Esophagus muscularis mucosa (tissue), 3 donors: ENCODE results near the gene ASS1.

ENCODE experiments used
- POLR2A ChIP-seq: fragments of 450-650 bp; IDR thresholded peaks from one replicate; pipeline ENCODE4 v1.6.1; 2017; ENCODE audit warnings: antibody characterized with exemption, moderate library complexity, mild to moderate bottlenecking, low read depth
- POLR2AphosphoS5 ChIP-seq, 2 donors: sonication (generic); formaldehyde crosslinking; IDR thresholded peaks; one replicate each; pipeline ENCODE4 v1.6.1; 2017; ENCODE audit warnings: antibody characterized with exemption in 2 of 2
- TF ChIP-seq, protein P1 (sequence below), 3 experiments: fragments of 200-600 bp in 2 of 3; fragments of 450-650 bp in 1 of 3; sonication (generic) in 2 of 3; IDR thresholded peaks; one replicate each; pipeline ENCODE4 v1.5.1; 2017 to 2019; ENCODE audit warnings: antibody characterized with exemption in 3 of 3, mild to moderate bottlenecking in 2 of 3, moderate library complexity in 1 of 3

DNA sequence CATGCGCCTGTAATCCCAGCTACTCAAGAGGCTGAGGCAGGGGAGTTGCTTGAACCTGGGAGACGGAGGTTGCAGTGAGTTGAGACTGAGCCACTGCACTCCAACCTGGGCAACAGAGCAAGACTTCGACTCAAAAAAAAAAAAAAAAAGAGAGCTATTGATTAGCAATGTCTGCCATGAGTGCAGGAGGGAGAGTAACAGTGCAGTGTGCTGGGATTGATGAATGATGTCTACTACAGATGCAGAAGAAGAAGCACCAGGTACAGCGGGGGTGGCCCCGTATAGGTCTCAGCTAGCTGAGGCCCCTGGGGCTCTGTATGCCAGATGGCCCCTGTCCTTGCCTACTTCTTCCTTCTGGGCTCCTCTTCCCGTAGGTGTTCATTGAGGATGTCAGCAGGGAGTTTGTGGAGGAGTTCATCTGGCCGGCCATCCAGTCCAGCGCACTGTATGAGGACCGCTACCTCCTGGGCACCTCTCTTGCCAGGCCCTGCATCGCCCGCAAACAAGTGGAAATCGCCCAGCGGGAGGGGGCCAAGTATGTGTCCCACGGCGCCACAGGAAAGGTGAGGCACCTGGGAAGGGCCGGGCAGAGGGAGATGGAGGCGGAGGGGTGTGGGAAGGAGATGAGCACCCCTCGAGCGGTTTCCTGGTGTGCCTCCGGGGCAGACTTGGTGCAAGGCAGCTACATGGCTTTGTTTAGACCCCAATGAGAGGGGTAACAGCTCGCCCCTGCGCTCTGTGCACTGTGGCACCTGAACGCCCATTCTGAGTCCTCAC, 13.5 kb downstream of the ASS1 start:
- TF ChIP-seq, protein P1, sequence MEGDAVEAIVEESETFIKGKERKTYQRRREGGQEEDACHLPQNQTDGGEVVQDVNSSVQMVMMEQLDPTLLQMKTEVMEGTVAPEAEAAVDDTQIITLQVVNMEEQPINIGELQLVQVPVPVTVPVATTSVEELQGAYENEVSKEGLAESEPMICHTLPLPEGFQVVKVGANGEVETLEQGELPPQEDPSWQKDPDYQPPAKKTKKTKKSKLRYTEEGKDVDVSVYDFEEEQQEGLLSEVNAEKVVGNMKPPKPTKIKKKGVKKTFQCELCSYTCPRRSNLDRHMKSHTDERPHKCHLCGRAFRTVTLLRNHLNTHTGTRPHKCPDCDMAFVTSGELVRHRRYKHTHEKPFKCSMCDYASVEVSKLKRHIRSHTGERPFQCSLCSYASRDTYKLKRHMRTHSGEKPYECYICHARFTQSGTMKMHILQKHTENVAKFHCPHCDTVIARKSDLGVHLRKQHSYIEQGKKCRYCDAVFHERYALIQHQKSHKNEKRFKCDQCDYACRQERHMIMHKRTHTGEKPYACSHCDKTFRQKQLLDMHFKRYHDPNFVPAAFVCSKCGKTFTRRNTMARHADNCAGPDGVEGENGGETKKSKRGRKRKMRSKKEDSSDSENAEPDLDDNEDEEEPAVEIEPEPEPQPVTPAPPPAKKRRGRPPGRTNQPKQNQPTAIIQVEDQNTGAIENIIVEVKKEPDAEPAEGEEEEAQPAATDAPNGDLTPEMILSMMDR (IDR thresholded peaks at IDR 0.05) = no peak
- TF ChIP-seq POLR2A (no peak), POLR2AphosphoS5 (IDR thresholded peaks at IDR 0.05) (no peak)
